ENCODE data around the gene ANO4.
A peak's percentile ranks its signal among the peaks of the same experiment; 100 is the strongest.

ANO4 gene

DNA sequence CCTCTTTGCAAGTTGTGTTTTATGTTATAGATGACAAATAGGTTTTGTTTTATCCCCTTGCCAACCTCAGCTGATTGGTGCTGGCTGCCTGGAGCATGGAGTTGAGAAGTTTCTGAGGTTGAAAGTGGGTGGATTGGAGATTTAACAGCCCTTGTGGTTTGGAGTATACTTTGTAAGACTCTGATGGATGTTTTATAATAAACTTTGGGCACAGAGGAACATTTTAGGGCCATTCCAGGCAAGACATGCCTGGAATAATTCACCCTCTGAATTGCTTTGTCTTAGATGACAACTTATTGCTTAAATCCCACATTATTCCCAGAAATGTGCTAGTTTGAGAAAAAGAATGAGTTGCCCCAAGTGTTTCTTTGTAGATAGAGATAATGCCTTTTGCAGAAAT lies 256.6 kb downstream of the ANO4 start:
- Histone ChIP-seq H2AK5ac (ENCODE audit: low read length) (no peak overlapping the region), H3K27me3 (ENCODE audit: insufficient read depth, low read length) (no peaks in the 10 kb centered on the region), H2BK12ac (ENCODE audit: low read length) (no peak overlapping the region), H3K4ac (ENCODE audit: low read depth, low read length) (no peak overlapping the region), H3K79me2 (ENCODE audit: control insufficient read depth, insufficient read depth, low read length, poor library complexity) (no peaks in the 10 kb centered on the region), H3K18ac (ENCODE audit: low read length) (no peak overlapping the region), H2BK5ac (ENCODE audit: low read depth, low read length, poor library complexity) (no peak overlapping the region), H4K8ac (ENCODE audit: low read depth, low read length) (no peak overlapping the region), H3K9me3 (ENCODE audit: insufficient read depth, low read depth, low read length) (no peaks in the 10 kb centered on the region), H4K91ac (ENCODE audit: low read depth, low read length) (no peak overlapping the region), H3K79me1 (ENCODE audit: low read length) (peaks cover 4% of the 10 kb centered on the region), H3K4me3 (ENCODE audit: low read depth, low read length) (no peak overlapping the region), H2BK120ac (ENCODE audit: insufficient read depth, low read length, poor library complexity) (peak overlapping the region; percentile 76), H3K27ac (ENCODE audit: low read depth, low read length) (peak overlapping the region; percentile 54), H2AFZ (ENCODE audit: insufficient read depth, low read length, poor library complexity) (no peak overlapping the region), H3K14ac (ENCODE audit: low read length) (no peak overlapping the region), H3K4me2 (ENCODE audit: low read length) (no peak overlapping the region), H3K9ac (ENCODE audit: low read length) (no peak overlapping the region), H3K4me1 (ENCODE audit: control insufficient read depth in 1 of 2, insufficient read depth in 2 of 2, low read length in 2 of 2) (peaks cover 5 to 7% of the 10 kb centered on the region in 2 experiments), H3K23ac (ENCODE audit: low read length) (no peak overlapping the region), H3K36me3 (ENCODE audit: control insufficient read depth in 1 of 2, insufficient read depth in 2 of 2, low read length in 2 of 2) (peaks cover 0 to 2% of the 10 kb centered on the region in 2 experiments), H4K12ac (ENCODE audit: low read depth, low read length) (no peak overlapping the region)
- peak in 1 of 2 donors; percentile 13 for DNase-seq

DNA sequence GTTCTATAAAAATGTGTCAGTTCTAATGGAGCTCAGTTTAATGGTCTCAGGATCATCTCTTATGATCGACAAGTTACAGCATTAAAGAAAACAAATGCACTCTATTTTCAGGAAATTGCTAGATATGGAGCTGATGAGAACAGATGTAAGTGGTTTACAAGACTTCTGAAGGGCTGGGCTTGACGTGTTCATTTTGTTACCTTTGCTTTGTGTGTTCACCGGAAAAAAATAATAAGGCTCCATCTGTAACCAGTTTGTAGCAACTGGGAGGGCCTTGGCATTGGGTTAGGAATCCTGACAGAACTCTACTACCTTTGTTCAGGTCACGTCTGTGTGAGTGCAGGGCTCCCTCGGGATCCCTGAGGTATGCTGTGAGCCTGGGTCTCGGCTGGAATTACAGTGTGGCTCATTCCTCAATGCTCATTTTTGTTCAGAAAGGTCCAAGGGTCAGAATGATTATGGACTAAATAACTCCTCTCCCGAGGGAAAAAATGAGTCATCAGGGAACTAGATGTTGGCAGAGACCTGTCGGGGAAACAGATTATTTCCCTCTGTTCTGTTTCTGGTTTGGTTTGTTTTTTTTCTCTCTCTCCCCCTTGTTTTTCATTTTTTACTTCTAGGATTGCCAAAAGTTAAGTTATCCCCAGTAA lies 257.4 kb downstream of the ANO4 start:
- H2BK120ac ChIP-seq (ENCODE audit: insufficient read depth, low read length, poor library complexity) = peak overlapping the region; percentile 18
- no peak overlapping the region for H3K18ac ChIP-seq (ENCODE audit: low read length)
- H3K4me1 ChIP-seq (ENCODE audit: control insufficient read depth in 1 of 2, insufficient read depth in 2 of 2, low read length in 2 of 2) = peaks cover 5 to 7% of the 10 kb centered on the region in 2 experiments
- no peaks in the 10 kb centered on the region for H3K9me3 ChIP-seq (ENCODE audit: insufficient read depth, low read depth, low read length)
- no peak overlapping the region for H3K4me2 ChIP-seq (ENCODE audit: low read length)
- peak; percentile 4 to 80 for DNase-seq
- no peak overlapping the region for H3K9ac ChIP-seq (ENCODE audit: low read length)
- no peak overlapping the region for H2AFZ ChIP-seq (ENCODE audit: insufficient read depth, low read length, poor library complexity)
- H4K8ac ChIP-seq (ENCODE audit: low read depth, low read length) = no peak overlapping the region
- no peak overlapping the region for H2BK5ac ChIP-seq (ENCODE audit: low read depth, low read length, poor library complexity)
- no peak overlapping the region for H4K91ac ChIP-seq (ENCODE audit: low read depth, low read length)
- no peak overlapping the region for H2AK5ac ChIP-seq (ENCODE audit: low read length)
- WGBS (ENCODE audit: extremely low coverage, insufficient coverage, insufficient read length) = no CpG with 5 or more reads among the region's 8 CpGs
- no peaks in the 10 kb centered on the region for H3K27me3 ChIP-seq (ENCODE audit: insufficient read depth, low read length)
- H3K4me3 ChIP-seq (ENCODE audit: low read depth, low read length) = no peak overlapping the region
- H2BK12ac ChIP-seq (ENCODE audit: low read length) = no peak overlapping the region
- no peak overlapping the region for H3K4ac ChIP-seq (ENCODE audit: low read depth, low read length)
- no peaks in the 10 kb centered on the region for H3K79me2 ChIP-seq (ENCODE audit: control insufficient read depth, insufficient read depth, low read length, poor library complexity)
- H3K14ac ChIP-seq (ENCODE audit: low read length) = no peak overlapping the region
- H3K27ac ChIP-seq (ENCODE audit: low read depth, low read length) = peak overlapping the region; percentile 96
- no peak overlapping the region for H4K12ac ChIP-seq (ENCODE audit: low read depth, low read length)
- peaks cover 0 to 2% of the 10 kb centered on the region in 2 experiments for H3K36me3 ChIP-seq (ENCODE audit: control insufficient read depth in 1 of 2, insufficient read depth in 2 of 2, low read length in 2 of 2)
- H3K79me1 ChIP-seq (ENCODE audit: low read length) = peaks cover 4% of the 10 kb centered on the region
- H3K23ac ChIP-seq (ENCODE audit: low read length) = no peak overlapping the region

DNA sequence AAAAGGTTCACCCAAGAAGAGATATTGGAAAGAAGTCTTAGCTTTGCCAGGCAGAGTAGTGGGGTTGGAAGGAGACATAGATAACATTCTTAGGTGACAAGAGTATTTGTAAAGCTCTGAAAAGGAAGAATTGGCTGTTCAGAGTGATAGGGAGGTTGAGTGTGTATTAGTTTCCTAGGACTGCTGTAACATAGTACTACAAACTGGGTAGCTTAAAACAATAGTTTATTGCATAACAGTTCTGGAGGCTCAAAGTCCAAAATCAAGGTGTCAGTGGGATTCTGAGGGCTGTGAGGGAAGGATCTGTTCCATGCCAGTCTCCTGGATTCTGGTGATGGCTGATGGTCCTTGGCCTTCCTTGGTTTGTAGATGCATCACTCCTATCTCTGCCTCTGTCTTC lies 258.6 kb downstream of the ANO4 start:
- Histone ChIP-seq H3K4me2 (ENCODE audit: low read length) (no peak overlapping the region), H3K9me3 (ENCODE audit: insufficient read depth, low read depth, low read length) (no peaks in the 10 kb centered on the region), H3K79me2 (ENCODE audit: control insufficient read depth, insufficient read depth, low read length, poor library complexity) (no peaks in the 10 kb centered on the region), H3K14ac (ENCODE audit: low read length) (peak overlapping the region; percentile 36), H2BK120ac (ENCODE audit: insufficient read depth, low read length, poor library complexity) (peak overlapping the region; percentile 33), H2BK5ac (ENCODE audit: low read depth, low read length, poor library complexity) (no peak overlapping the region), H4K12ac (ENCODE audit: low read depth, low read length) (no peak overlapping the region), H2AK5ac (ENCODE audit: low read length) (no peak overlapping the region), H3K27me3 (ENCODE audit: insufficient read depth, low read length) (no peaks in the 10 kb centered on the region), H3K36me3 (ENCODE audit: control insufficient read depth in 1 of 2, insufficient read depth in 2 of 2, low read length in 2 of 2) (peaks cover 0 to 2% of the 10 kb centered on the region in 2 experiments), H3K4me1 (ENCODE audit: control insufficient read depth in 1 of 2, insufficient read depth in 2 of 2, low read length in 2 of 2) (peaks cover 5 to 7% of the 10 kb centered on the region in 2 experiments), H3K9ac (ENCODE audit: low read length) (no peak overlapping the region), H3K4me3 (ENCODE audit: low read depth, low read length) (no peak overlapping the region), H2BK12ac (ENCODE audit: low read length) (peak overlapping the region; percentile 91), H3K23ac (ENCODE audit: low read length) (peak overlapping the region; percentile 26), H2AFZ (ENCODE audit: insufficient read depth, low read length, poor library complexity) (no peak overlapping the region), H3K18ac (ENCODE audit: low read length) (peak overlapping the region; percentile 67), H4K91ac (ENCODE audit: low read depth, low read length) (peak overlapping the region; percentile 52), H3K4ac (ENCODE audit: low read depth, low read length) (peak overlapping the region; percentile 54), H3K27ac (ENCODE audit: low read depth, low read length) (no peak overlapping the region), H3K79me1 (ENCODE audit: low read length) (peaks cover 4% of the 10 kb centered on the region), H4K8ac (ENCODE audit: low read depth, low read length) (no peak overlapping the region)
- DNase-seq = no peak

DNA sequence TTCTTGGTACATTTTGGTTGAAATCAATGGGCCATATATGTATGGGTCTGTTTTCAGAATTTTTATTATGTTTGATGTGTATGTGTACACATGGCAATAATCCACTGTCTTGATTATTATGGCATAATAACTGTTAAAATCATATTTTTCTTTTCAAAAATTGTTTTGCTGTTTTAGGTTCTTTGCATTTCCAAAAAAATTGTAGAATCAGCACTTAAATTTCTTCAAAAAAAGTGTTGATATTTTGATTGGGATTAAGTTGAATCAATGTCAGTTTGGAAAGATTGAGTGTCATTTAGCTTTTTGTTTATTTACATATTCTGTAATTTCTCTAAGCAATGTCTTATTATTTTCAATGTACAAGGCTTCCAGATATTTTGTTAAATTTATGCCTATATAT lies 261.4 kb downstream of the ANO4 start:
- Histone ChIP-seq H4K8ac (ENCODE audit: low read depth, low read length) (no peak overlapping the region), H2AFZ (ENCODE audit: insufficient read depth, low read length, poor library complexity) (no peak overlapping the region), H2BK5ac (ENCODE audit: low read depth, low read length, poor library complexity) (no peak overlapping the region), H2BK12ac (ENCODE audit: low read length) (no peak overlapping the region), H3K4me2 (ENCODE audit: low read length) (no peak overlapping the region), H3K27me3 (ENCODE audit: insufficient read depth, low read length) (no peaks in the 10 kb centered on the region), H3K14ac (ENCODE audit: low read length) (no peak overlapping the region), H3K79me2 (ENCODE audit: control insufficient read depth, insufficient read depth, low read length, poor library complexity) (no peaks in the 10 kb centered on the region), H3K36me3 (ENCODE audit: control insufficient read depth in 1 of 2, insufficient read depth in 2 of 2, low read length in 2 of 2) (no peaks in the 10 kb centered on the region), H4K12ac (ENCODE audit: low read depth, low read length) (no peak overlapping the region), H3K9me3 (ENCODE audit: insufficient read depth, low read depth, low read length) (no peaks in the 10 kb centered on the region), H2AK5ac (ENCODE audit: low read length) (no peak overlapping the region), H2BK120ac (ENCODE audit: insufficient read depth, low read length, poor library complexity) (no peak overlapping the region), H3K4ac (ENCODE audit: low read depth, low read length) (no peak overlapping the region), H3K79me1 (ENCODE audit: low read length) (peaks cover 2% of the 10 kb centered on the region), H3K27ac (ENCODE audit: low read depth, low read length) (no peak overlapping the region), H3K9ac (ENCODE audit: low read length) (no peak overlapping the region), H3K4me1 (ENCODE audit: control insufficient read depth in 1 of 2, insufficient read depth in 2 of 2, low read length in 2 of 2) (peaks cover 2 to 7% of the 10 kb centered on the region in 2 experiments), H4K91ac (ENCODE audit: low read depth, low read length) (no peak overlapping the region), H3K4me3 (ENCODE audit: low read depth, low read length) (no peak overlapping the region), H3K23ac (ENCODE audit: low read length) (no peak overlapping the region), H3K18ac (ENCODE audit: low read length) (no peak overlapping the region)
- DNase-seq = no peak

Measured in trophoblast cell (in vitro differentiated cells and primary cell).